Hematopoietic multipotent progenitor cell (in vitro differentiated cells): Measurements from ENCODE around the gene CDHR2. TPM values are rescaled to one million over a fixed set of nuclear protein-coding genes. Genes with fewer than 3 reads are reported as not detected.

ENCODE experiments used
- DNase-seq, 3 donors: peaks; one replicate each; pipeline ENCODE4 v3.0.0-alpha.2; 2011 to 2015; ENCODE audit warnings: low read depth in 2 of 3, low spot score in 2 of 3
- total RNA-seq: library from RNA; depleted of rRNA; stranded (reverse); fragments of >200 nt; gene quantifications from one replicate; pipeline ENCODE4 v1.2.3, GENCODE V29; 2012

Gene CDHR2
- total RNA-seq, 1 donor = under 0.01 TPM

DNA sequence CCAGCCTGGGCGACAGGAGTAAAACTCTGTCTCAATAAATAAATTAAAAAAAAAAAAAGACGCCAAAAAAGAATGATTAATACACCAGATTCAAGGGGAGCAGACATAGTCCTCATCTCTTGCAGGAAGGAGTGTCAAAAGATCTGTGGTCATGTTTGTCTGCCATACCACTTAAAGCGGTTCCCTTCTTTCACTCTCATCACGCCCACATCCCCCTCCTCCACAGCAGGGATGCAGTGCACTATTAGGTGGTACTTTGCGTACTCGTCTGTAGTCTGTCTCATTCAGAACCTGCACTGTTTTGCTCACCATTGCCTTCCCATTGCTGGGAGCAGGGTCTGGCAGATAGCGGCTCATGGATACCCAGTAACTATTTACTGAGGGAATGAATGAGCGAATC lies 11.2 kb downstream of the CDHR2 start:
- DNase-seq = peak in 1 of 3 donors; percentile 66

DNA sequence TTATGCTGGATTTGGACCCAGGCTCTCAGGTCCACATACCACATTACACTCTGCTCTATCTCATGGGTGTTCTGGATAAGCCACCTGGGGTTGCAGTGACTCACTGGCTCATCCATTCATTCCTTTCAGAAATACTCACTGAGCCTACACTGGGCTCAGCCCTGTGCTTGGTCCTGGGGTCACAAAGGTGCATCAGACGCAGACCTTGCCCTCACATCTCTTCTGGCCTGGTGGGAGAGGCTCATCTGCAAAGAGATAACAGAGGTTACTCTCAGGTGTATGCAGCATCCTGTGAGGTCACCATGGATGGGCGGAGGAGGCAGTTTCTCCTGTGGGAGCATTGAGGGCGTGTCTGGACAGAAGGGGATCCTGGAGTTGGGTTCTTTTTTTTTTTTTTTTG lies 12.1 kb downstream of the CDHR2 start:
- DNase-seq = no peak

DNA sequence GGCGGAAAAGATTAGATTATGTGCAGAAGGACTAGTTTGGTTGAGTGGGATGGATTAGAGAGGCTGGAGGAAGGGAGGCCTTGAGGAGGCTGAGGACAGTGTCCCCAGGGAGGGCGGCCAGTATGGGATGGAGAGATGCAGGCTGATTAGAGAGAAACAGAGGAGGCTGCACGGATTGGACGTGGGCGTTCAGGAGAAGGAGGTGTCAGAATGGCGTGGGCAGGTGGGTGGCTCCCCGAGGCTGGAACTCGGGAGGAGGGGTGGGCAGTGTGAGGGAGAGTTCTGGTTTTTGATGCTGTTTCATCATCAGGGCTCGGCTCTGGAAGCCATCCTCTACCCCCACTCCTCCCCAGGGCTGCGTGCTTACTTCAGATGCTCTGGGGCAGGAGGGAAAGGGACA lies 13.0 kb downstream of the CDHR2 start:
- DNase-seq = no peak

DNA sequence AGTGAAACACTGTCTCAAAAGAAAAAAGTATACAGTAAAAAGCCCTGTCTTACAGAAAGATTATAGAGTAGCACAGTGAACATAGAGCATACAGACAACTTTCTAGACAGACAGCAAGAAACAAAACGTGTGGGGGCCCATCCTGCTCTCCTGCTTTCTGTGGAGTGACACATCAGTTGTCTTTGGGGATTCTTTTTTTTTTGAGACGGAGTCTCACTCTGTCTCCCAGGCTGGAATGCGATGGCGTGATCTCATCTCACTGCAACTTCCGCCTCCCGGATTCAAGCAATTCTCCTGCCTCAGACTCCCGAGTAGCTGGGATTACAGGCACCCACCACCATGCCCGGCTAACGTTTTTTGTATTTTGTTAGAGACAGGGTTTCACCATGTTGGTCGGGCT lies 14.9 kb downstream of the CDHR2 start:
- no peak for DNase-seq

DNA sequence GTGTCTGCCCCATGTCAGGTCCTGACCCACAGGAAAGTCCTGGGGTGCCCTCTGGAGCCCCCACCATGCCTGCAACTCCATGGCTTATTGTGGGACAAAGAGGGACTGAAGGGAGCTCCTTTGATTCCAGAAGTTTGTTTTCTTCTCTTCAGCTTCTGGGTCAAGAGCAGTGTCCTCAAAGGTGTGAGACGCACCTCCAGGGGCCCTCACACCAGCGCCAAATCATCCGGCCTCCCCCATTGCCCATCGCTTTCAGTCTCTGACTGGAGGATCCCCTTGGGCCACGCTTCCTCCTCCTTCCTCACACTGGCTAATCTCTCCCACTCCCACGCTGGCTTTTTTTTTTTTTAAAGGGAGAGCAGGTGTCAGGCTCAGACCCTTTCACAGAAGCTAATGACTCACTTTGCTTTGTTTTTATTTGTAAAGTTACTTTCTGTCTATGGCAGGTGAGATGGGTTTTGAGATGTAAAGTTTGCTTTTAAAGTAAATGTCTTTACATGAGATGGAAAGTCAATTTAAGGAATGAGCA lies 16.7 kb downstream of the CDHR2 start:
- DNase-seq = no peak

DNA sequence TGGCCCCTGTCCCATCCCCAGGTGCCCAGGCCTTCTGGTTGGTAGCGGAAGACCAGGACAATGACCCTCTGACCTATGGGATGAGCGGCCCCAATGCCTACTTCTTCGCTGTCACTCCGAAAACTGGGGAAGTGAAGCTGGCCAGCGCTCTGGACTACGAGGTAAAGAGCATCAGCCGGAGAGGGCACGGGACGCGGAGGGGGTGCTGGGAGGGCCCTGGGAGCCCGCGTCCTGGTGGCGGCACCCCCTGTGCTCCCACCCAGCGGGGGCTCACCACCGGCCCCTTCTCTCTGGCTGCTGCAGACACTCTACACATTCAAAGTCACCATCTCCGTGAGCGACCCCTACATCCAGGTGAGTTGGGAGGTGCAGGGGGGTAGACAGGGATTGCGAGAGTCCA lies 19.5 kb downstream of the CDHR2 start:
- no peak for DNase-seq

DNA sequence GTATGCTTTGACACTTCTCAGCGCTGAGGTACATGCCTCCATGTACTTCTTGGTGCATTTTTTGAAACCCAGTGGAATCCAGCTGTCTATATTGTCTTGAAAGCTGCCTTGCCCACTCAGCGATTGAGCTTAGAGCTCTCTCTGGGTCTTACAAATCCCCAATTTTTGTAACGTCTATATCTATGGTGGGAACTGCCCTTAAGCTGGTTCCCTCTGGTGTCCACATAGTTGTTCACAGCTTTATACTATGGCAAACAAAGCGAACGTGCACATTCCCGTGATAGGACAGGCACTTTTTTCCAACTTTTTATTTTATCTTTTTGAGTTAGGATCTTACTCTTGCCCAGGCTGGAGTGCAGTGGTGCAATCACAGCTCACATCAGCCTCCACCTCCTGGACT lies 20.9 kb downstream of the CDHR2 start:
- peak in 1 of 3 donors; percentile 29 for DNase-seq

DNA sequence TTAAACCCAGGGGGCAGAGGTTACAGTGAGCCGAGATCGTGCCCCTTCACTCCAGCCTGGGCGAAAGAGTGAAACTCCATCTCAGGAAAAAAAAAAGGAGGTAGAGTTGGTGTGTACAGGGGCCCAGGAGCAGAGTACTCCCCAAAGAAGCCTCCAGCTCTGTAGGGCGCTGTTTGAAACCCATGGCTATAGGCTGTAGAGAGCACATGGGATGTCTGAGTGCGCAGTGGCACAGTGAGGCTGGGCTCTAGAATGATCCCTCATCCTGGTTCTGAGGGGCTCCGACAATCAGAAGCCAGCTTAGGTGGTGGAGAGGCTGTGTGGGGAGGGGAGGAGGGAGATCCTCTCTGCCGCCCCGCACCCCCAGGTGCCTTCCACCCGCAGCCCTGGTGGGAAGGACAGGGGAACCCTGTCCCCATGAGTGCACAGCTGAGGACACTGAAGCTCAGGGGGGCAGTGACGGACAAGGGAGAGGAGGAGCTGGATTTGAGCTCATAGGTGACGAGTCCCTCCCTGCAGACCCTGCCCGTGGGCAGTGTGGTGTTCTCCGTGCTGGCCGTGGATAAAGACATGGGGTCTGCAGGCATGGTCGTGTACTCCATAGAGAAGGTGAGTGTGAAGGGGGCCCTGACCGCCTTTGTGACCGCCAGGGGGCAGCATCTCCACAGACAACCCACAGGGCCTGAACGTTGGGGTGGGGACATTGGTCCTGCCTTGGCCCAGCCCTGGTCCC lies 24.6 kb downstream of the CDHR2 start:
- peak; percentile 57 to 72 (median 58) for DNase-seq

DNA sequence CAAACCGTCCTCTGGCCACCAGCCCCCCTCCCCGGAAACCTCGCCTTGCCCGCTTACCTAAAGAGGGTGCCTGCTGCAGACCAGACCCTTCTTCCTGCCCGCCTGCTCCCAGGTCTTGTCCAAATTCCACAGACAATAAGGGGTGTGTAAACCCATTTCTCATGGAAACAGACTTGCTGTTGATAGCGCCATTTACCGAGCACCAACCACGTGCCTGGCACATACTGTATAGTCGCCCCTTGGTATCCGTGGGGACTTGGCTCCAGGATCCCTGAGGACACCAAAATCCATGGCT lies 25.1 kb downstream of the CDHR2 start:
- no peak for DNase-seq

DNA sequence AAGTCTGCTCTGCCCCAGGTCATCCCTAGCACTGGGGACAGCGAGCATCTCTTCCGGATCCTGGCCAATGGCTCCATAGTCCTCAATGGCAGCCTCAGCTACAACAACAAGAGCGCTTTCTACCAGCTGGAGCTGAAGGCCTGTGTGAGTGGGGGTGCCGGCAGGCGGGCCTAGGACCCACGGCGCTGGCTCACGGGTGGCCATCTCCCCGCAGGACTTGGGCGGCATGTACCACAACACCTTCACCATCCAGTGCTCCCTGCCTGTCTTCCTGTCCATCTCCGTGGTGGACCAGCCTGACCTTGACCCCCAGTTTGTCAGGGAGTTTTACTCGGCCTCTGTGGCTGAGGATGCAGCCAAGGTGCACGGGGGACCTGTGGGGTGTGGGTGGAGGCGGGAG lies 25.9 kb downstream of the CDHR2 start:
- DNase-seq = no peak

DNA sequence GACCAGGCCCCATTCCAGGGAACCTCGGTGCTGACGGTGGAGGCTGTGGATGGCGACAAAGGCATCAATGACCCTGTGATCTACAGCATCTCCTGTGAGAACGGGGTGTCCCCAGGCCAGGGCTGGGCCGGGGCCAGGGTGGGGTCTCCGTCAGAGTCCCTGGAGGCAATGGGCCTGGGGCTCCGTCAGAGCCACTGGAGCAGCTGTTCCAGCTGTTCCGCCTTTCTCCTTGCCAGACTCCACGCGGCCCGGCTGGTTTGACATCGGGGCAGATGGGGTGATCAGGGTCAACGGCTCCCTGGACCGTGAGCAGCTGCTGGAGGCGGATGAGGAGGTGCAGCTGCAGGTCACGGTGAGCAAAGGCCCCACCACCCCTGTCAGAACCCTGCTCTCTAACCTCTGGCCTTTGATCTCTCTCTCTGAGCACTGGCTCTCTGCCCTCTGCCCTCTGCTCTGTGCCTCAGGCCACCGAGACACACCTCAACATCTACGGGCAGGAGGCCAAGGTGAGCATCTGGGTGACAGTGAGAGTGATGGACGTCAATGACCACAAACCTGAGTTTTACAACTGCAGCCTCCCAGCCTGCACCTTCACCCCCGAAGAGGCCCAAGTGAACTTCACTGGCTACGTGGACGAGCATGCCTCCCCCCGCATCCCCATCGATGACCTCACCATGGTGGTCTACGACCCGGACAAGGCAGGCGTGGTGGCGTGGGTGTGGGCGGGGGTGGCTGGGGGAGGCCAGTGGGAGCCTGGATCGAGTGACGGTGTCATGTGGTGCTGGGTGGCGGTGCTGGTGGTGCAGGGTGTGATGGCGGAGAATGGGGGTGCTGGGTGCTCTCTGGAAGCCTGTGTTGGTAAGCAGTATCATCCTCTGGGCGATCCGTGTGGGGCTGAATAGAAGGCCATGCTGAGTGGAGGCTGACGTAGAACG lies 26.6 kb downstream of the CDHR2 start:
- DNase-seq = no peak

DNA sequence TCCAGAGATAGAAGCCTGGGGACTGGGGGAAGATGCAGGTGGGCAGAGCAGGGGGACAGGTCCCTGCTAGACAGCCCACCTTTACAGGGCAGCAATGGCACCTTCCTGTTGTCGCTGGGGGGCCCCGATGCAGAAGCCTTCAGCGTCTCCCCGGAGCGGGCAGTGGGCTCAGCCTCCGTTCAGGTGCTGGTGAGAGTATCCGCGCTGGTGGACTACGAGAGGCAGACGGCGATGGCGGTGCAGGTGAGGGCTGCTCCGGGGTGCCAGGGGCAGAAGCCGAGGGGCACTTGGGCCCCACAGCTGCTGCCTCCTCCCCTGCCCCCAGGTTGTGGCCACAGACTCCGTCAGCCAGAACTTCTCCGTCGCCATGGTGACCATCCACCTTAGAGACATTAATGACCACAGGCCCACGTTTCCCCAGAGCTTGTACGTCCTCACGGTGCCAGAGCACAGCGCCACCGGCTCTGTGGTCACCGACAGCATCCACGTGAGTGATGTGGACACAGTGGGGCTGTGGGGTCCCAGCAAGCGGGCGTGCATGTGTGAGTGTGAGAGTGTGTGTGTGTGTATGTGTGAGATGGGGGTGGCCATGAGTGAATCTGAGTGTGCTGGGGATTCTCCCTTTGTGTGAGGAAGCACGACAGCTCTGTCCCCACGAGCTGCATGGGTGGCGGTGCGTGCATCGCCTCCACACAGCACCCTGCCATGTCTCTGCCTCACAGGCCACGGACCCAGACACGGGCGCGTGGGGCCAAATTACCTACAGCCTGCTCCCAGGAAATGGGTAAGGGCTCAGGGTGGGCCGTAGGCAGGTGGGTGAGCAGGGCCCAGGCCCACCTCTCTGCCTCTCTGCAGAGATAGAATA lies 28.4 kb downstream of the CDHR2 start:
- DNase-seq = no peak

DNA sequence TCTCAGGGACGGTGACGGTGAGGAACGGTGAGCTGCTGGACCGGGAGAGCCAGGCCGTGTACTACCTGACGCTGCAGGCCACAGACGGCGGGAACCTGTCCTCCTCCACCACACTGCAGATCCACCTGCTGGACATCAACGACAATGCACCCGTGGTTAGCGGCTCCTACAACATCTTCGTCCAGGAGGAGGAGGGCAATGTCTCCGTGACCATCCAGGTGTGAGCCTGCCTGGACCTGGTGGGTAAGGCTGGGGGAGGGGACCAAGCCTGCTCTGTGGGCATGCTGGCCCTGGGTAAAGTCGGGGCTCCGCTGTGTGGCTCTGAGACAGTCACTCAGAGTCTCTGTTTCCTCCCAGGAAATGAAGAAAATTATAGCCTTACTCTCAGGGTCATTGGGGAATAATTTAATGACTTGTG lies 29.3 kb downstream of the CDHR2 start:
- DNase-seq = peak in 1 of 3 donors; percentile 45

DNA sequence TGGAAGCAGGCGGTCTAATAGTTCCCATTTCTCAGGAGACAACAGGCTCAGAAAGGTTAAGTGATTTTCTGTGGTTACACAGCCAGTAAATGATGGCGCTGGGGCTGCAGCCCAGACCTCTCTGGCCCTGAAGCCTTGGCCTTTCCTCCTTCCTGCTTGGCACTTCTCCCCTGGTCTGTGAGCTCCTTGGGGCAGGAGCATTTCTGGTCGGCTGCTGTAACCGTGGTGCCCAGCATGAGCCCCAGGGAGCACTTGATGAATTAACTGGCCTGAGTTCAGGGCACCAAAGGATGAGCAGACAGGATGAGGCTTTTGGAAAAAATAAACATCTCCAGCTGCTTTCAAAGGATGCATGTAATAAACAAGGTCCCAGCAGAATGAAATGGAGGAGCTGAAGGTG lies 30.2 kb downstream of the CDHR2 start:
- DNase-seq = no peak

DNA sequence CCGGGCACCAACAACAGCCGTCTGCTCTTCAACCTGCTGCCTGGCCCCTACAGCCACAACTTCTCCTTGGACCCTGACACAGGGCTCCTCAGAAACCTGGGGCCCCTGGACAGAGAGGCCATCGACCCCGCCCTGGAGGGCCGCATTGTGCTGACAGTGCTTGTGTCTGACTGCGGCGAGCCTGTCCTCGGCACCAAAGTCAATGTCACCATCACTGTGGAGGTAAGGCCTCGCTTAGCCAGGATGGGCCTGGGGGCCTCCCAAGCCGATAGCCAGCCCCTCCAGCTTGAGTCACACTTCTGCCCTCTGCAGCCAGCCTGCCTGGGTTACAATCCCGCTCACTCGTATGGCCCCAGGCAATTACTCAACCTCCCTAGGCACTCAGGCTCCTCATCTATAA lies 32.2 kb downstream of the CDHR2 start:
- DNase-seq = no peak

DNA sequence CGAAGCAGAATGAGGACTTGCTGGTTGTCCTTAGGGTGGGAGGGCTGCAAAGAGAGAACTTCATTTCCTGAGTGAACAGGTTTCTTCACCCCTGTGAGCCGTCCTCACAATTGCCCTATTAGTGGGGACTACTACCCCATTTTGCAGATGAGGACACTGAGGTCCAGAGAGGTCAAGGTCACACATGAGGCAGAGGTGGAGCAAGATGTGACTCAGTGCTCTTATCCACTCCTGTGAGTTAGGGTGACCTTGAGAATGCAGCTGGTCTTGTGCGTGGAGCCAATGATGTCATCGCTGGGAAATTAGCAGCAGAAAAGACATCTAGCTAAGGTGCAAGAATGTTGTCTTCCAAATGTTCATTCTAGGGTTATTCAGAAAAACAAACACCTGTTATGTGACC lies 33.9 kb downstream of the CDHR2 start:
- DNase-seq = no peak

DNA sequence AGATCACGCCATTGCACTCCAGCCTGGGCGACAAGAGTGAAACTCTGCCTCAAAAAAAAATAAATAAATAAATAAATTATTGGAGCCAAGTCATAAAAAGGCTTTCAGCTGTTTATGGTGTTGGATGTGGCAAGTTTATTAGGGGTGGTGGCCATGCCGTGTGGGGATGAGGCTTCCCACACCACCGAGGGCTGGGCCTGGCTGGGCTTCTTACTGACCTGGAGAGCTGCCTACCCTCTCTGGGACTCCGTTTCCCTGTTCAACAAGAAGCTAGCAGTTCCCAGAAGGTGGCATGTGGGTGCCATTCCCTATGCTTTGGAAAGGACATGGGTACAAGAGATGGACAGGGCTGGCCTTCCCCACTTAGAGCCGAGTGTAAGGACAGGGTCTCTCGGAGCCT lies 38.3 kb downstream of the CDHR2 start:
- DNase-seq = no peak

DNA sequence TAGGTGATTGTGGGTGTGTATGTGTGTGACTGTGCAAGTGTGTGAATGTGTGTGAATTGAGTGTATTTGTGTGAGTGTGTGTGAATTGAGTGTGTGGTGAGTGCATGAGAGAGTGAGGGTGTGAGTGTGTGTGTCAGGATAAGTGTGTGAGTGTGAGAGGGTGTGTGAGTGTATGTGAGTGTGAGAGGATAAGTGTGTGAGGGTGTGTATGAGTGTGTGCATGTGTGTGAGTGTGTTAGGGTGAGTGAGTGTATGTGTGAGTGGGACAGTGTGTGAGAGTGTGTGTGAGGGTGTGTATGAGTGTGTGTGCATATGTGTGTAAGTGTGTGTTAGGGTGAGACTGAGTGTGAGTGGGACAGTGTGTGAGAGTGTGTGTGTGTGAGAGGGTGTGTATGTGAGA lies 39.2 kb downstream of the CDHR2 start:
- no peak for DNase-seq

DNA sequence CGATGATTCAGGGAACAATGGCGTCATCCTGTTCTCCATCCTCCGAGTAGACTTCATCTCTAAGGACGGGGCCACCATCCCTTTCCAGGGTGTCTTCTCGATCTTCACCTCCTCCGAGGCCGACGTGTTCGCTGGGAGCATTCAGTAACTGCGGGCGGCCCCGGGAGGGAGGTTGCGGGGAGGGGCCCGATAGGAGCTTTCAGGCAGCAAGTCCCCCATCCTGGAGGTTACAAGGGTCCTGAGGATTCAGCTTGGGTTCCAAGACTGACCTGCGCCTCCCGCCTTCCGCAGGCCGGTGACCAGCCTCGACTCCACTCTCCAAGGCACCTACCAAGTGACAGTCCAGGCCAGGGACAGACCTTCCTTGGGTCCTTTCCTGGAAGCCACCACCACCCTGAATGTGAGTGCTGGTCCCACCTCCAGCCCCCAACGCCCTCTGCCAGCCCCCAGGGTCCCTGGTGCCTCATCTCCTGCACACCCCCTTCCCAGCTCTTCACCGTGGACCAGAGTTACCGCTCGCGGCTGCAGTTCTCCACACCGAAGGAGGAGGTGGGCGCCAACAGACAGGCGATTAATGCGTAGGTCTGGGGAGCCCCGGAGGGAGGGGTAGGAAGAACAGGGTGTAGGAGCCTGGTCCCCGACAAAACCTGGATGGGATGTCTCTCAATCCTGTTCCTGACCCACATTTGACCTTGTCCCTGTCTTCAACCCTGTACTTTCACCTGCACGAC lies 40.1 kb downstream of the CDHR2 start:
- DNase-seq = no peak

DNA sequence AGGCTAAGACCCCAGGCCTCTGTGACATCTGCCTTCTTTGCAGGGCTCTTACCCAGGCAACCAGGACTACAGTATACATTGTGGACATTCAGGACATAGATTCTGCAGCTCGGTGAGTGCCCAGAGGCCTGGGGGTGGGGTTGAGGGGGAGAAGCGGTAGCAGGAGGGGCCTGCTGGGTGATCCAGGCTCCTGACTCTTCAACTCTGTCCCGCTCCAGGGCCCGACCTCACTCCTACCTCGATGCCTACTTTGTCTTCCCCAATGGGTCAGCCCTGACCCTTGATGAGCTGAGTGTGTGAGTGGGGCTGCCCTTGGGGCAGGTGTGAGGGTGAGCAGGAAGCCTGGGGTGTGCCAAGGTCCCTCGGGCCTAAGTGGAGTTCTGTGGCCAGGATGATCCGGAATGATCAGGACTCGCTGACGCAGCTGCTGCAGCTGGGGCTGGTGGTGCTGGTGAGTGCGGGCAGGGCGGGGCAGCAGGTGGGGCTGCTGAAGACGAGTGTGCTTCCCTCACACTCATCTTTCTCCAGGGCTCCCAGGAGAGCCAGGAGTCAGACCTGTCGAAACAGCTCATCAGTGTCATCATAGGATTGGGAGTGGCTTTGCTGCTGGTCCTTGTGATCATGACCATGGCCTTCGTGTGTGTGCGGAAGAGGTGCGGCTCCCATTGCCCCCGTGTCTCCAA lies 41.0 kb downstream of the CDHR2 start:
- no peak for DNase-seq
